Right ventricle myocardium superior (tissue), 1 donor: ENCODE measurements around the gene ZNF563. TPM values are rescaled to one million over a fixed set of nuclear protein-coding genes. Genes with fewer than 3 reads are reported as not detected.
"Not testable (repeated sequence)": the region's sequence is repeated elsewhere in the genome, so short reads cannot be mapped to it uniquely, and the experiment has no call there.

Experiments used
- ATAC-seq: fragments of 200-7000 bp; cut with Tn5 transposase; one replicate; pipeline ENCODE4 v1.9.1; 2020; ENCODE audit warnings: mild to moderate bottlenecking; ENCODE audit not compliant: poor library complexity
- DNase-seq: peaks from one replicate; pipeline ENCODE4 v3.0.0-alpha.2; 2020
- intact Hi-C: fragments of 100-400 bp; cut with DNase I; formaldehyde crosslinking; loops from one replicate; pipeline ENCODE4 v1.11.2; 2022
- long read RNA-seq: library from polyadenylated mRNA; unstranded; transcript quantifications from one replicate; pipeline ENCODE4 v2.0.0, GENCODE V29; 2021
- total RNA-seq: library from RNA; stranded (reverse); fragmentation: NEBNext Ultra II Directional; extraction: Animal tissue kit (Norgen Biotek cat#: 25700); gene quantifications from one replicate; pipeline ENCODE4 v1.2.1, GENCODE V29; 2021
- donor health status: DM: no; HTN: yes; CAD: no; lungs with severe emphysema.

ZNF563 gene
- 4.2 TPM for total RNA-seq
- long read RNA-seq, partial matches to known transcripts = 0 of 8 reads
- long read RNA-seq, other reads (novel, unspliced or antisense) = 2 of 8 reads

- DNase-seq (peak; percentile 99), ATAC-seq (peak; percentile 99)
- intact Hi-C loops = no loop called here
These were observed at the start of gene ZNF563 for GRCh38 chr19:12333162-12334159. TSS of gene ZNF563 (minus strand) at chr19:12333633. CDS start at chr19:12333482, 151 bp downstream.

GRCh38 chr19:12380444-12380737 lies 47.0 kb upstream of the ZNF563 start:
- ATAC-seq (no peak), DNase-seq (no peak)
- intact Hi-C loops = no loop called here

- DNase-seq (no peak), ATAC-seq (no peak)
- intact Hi-C loops = no loop called here
These were observed 46.5 kb upstream of the ZNF563 start for GRCh38 chr19:12379732-12380443.

- no peak for DNase-seq
These were observed 40.6 kb upstream of the ZNF563 start for GRCh38 chr19:12374026-12374425.

DNA sequence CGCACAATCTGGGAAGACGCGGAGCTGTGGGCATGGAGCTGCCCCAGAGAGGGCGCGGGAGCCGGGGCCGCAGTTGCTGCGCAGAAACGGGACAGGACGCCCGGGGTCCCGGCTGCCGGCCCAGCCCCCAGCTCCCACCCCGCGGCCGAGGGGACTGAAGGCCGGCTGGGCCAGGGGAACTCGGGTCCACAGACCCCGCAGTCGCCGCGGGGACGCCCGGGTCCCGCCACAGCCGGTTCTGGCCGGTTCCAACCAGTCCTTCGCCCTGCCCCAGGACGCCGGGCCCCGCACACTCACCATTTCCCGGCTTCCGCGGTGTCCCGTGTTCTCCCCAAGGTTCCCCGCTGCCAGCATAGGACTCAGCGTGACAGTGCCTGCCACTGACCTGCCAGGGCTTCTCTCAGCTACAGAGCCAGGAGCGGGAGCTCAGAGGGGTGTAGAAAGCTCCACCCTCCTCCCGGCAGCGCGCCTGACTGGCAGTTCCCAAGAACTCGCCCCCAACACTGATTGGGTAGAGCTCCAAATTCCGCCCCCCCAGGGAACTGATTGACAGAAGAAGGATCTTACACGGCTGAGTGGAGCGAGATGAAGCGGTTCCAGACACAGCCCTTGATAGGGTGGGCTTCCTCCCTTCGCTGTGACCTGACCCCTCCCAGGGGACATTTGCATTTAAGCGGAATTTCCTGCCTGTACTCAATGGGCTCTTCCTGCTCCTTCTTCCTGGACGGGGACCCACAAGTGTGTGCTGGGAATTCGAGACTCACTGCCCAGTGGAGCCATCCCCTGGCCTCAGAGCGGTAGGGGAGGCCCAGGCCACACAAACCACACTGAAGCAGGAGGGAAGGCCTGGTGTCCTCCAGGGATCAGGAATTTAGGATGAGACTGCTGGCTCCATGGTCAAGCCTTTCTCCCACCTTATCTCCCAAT lies 32.1 kb upstream of the ZNF563 start, which contains the start of gene ZNF442:
ZNF442 (minus strand) TSS at position 448 of the 927 bp plus-strand sequence. CDS start 2,052 bp downstream, outside the sequence.
- ATAC-seq (peak; percentile 99), DNase-seq (peak; percentile 97)
- intact Hi-C loops = loop anchor here (10.0 kb wide), 1 partner anchor 71 kb away; the partner anchor contains the start of gene ZNF44

More at GRCh38 chr19:12374026-12374425, 40.6 kb upstream of the ZNF563 start:
- intact Hi-C loops = no loop called here
- ATAC-seq = no peak

GRCh38 chr19:12364391-12365235 lies 31.2 kb upstream of the ZNF563 start:
- DNase-seq = peak; percentile 51
- peak; percentile 3 for ATAC-seq
- intact Hi-C loops = loop anchor here (10.0 kb wide), 1 partner anchor 70 kb away; the partner anchor contains the start of gene ZNF44

DNA sequence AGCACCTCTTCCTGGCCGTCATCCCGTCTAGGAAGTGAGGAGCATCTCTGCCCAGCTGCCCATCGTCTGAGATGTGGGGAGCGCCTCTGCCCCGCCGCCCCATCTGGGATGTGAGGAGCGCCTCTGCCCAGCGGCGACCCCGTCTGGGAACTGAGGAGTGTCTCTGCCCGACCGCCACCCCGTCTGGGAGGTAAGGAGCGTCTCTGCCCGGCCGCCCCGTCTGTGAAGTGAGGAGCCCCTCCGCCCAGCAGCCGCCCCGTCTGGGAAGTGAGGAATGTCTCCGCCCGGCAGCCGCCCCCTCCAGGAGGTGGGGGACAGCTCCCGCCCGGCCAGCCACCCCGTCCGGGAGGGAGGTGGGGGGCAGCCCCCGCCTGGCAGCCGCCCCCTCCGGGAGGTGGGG lies 28.8 kb upstream of the ZNF563 start:
- intact Hi-C loops = loop anchor here (10.0 kb wide), 1 partner anchor 67 kb away; the partner anchor contains the start of gene ZNF44
- not testable (repeated sequence) for DNase-seq, ATAC-seq

DNA sequence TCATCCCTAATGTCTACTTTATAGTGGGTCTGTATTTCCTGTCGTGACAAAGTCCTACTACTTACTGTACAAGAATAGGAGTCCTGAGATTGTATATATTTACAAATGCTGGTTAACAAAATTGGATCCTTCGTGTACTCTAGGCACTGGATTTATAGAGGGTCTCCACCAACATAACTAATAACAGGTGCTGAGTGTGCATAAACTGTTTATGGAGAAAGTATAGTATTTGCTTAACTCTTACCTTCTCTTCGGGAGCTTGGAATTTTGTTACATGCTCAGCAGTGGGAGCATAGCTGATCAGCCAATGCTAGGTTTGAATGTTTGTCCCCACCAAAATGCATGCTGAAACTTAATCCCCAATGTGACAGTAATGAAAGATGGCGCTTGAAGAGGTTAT lies 19.9 kb upstream of the ZNF563 start:
- DNase-seq = no peak
- ATAC-seq = no peak
- intact Hi-C loops = no loop called here

- DNase-seq = no peak
- intact Hi-C loops = no loop called here
- ATAC-seq = no peak
These were observed 17.4 kb upstream of the ZNF563 start for GRCh38 chr19:12350890-12351197.

DNA sequence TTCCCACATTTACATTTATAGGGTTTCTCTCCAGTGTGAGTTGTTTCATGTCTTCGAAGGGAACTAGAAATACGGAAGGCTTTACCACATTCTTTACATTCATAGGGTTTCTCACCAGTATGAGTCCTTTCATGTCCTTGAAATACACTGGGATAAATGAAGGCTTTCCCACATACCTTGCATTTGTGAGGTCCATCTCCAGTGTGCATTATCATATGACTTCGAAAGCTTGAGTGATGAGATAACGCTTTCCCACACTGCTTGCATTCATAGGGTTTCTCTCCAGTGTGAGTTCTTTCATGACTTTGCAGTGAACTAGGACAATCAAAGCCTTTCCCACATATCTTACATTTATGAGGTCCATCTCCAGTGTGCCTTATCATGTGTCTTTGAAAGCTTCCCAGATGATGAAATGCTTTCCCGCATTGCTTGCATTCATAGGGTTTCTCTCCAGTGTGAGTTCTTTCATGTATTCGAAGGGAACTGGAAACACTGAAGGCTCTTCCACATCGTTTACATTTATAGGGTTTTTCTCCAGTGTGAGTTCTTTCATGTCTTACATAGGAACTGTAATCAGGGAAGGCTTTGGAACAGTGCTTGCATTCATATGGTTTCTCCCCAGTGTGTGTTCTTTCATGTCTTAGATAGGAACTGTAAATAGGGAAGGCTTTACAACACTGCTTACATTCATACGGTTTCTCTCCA lies 16.9 kb upstream of the ZNF563 start:
- intact Hi-C loops = no loop called here
- ATAC-seq = no peak
- DNase-seq = no peak

DNA sequence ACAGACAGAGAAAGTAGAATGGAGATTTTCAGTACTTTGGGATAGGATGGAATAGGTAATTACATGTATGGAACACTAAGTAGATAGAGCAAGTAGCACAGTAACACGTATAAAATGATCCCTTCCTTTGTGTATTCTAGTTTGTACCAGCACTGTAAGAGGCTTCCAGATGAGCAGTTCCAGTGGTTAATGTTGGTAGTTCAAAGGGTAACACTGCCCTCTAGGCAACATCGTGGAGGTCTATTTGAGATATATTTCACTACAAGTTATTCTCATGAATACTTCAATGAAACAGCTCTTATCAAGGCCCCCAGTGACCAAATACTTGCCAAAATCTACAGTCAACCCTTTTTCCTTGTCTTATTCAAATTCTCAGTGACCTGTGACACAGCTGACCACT lies 13.5 kb upstream of the ZNF563 start:
- intact Hi-C loops = no loop called here
- DNase-seq (no peak), ATAC-seq (no peak)

GRCh38 chr19:12345197-12345596 lies 11.8 kb upstream of the ZNF563 start:
- no peak for ATAC-seq
- intact Hi-C loops = no loop called here

GRCh38 chr19:12331211-12331941 lies 2.1 kb downstream of the ZNF563 start:
- DNase-seq = no peak

More at GRCh38 chr19:12345197-12345596, 11.8 kb upstream of the ZNF563 start:
- no peak for DNase-seq

GRCh38 chr19:12330340-12330739 lies 3.1 kb downstream of the ZNF563 start:
- ATAC-seq (no peak), DNase-seq (no peak)
- intact Hi-C loops = no loop called here

More at GRCh38 chr19:12331211-12331941, 2.1 kb downstream of the ZNF563 start:
- intact Hi-C loops = no loop called here
- peak; percentile 18 for ATAC-seq

- DNase-seq (no peak), ATAC-seq (no peak)
- intact Hi-C loops = no loop called here
These were observed 7.7 kb downstream of the ZNF563 start for GRCh38 chr19:12325690-12326089.

- intact Hi-C loops = no loop called here
- DNase-seq (no peak), ATAC-seq (no peak)
These were observed 14.5 kb downstream of the ZNF563 start for GRCh38 chr19:12318782-12319413.
